ENCODE data around the gene TPP2.

The TPP2 gene

DNA sequence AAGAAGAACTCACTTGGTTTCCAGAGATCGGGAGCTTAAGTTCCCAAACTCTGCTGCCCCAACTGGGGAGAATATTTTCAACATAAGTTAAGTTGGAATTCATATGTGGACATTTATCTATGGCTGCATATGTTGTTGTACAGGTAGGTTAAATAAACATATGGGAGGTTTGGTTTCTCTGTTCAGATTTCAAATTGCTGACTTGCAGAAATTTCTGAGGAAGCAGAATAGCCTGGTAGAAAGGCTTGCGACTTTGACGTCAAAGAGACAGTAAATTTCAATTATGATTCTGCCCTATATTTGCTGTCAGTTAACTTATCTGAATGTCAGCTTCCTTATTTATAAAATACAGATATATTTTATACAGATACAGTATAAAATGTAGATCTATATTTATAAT lies 40.0 kb upstream of the TPP2 start:
- DNase-seq (ENCODE audit: low spot score), result no peak
- no peaks in the 10 kb centered on the region for H3K9me3 ChIP-seq (replicated peaks in 1 of 2; ENCODE audit: control insufficient read depth in 2 of 2, insufficient read depth in 1 of 2, low read depth in 1 of 2, low read length in 2 of 2)
- no peak overlapping the region for H3K23ac ChIP-seq (ENCODE audit: low read depth, low read length, poor library complexity)
- H2AK5ac ChIP-seq (ENCODE audit: low read depth, low read length), result no peak overlapping the region
- no peaks in the 10 kb centered on the region for H3K27me3 ChIP-seq (ENCODE audit: control insufficient read depth in 3 of 3, insufficient read depth in 3 of 3, low read depth in 1 of 3, low read length in 3 of 3)
- no peak overlapping the region for H3K14ac ChIP-seq (ENCODE audit: low read length)
- no peak overlapping the region for H3K27ac ChIP-seq (replicated peaks; ENCODE audit: low read length)
- H3K79me1 ChIP-seq (ENCODE audit: low read depth, low read length), result no peaks in the 10 kb centered on the region
- no peak overlapping the region for H2BK15ac ChIP-seq (ENCODE audit: low read length)
- no peak overlapping the region for H3K4me2 ChIP-seq (ENCODE audit: insufficient read depth, low read length, poor library complexity, severe bottlenecking)
- no peak overlapping the region for H3K4me3 ChIP-seq (ENCODE audit: low read length in 2 of 2)
- WGBS, 2 donors (ENCODE audit: extremely low coverage in 2 of 2, insufficient read length in 2 of 2, insufficient replicate concordance in 1 of 2), result no CpG with 5 or more reads among the region's 3 CpGs
- no peak overlapping the region for H3K9ac ChIP-seq (ENCODE audit: low read depth, low read length, poor library complexity)
- H2AFZ ChIP-seq (ENCODE audit: low read length), result peak overlapping the region; percentile 76
- no peak overlapping the region for H2BK120ac ChIP-seq (ENCODE audit: low read depth, low read length)
- H3K18ac ChIP-seq (ENCODE audit: low read length), result no peak overlapping the region
- no peaks in the 10 kb centered on the region for H3K36me3 ChIP-seq (replicated peaks in 1 of 2; ENCODE audit: control insufficient read depth in 2 of 2, insufficient read depth in 2 of 2, low read length in 2 of 2)
- H2BK5ac ChIP-seq (ENCODE audit: low read length), result no peak overlapping the region
- H3K4ac ChIP-seq (ENCODE audit: low read length), result no peak overlapping the region
- no peak overlapping the region for H4K8ac ChIP-seq (ENCODE audit: low read depth, low read length)
- no peaks in the 10 kb centered on the region for H3K4me1 ChIP-seq (ENCODE audit: control insufficient read depth in 2 of 2, insufficient read depth in 1 of 2, low read depth in 1 of 2, low read length in 2 of 2)
- no peak overlapping the region for H4K91ac ChIP-seq (ENCODE audit: low read depth, low read length, poor library complexity)
- no peak overlapping the region for H2BK12ac ChIP-seq (ENCODE audit: low read length)

- H2BK120ac ChIP-seq (ENCODE audit: low read depth, low read length), result no peak overlapping the region
- H4K8ac ChIP-seq (ENCODE audit: low read depth, low read length), result no peak overlapping the region
- no peak for DNase-seq (ENCODE audit: low spot score)
- H3K27me3 ChIP-seq (ENCODE audit: control insufficient read depth in 3 of 3, insufficient read depth in 3 of 3, low read depth in 1 of 3, low read length in 3 of 3), result no peaks in the 10 kb centered on the region
- no peaks in the 10 kb centered on the region for H3K79me1 ChIP-seq (ENCODE audit: low read depth, low read length)
- no peak overlapping the region for H3K9ac ChIP-seq (ENCODE audit: low read depth, low read length, poor library complexity)
- no peak overlapping the region for H3K23ac ChIP-seq (ENCODE audit: low read depth, low read length, poor library complexity)
- H3K36me3 ChIP-seq (replicated peaks in 1 of 2; ENCODE audit: control insufficient read depth in 2 of 2, insufficient read depth in 2 of 2, low read length in 2 of 2), result no peaks in the 10 kb centered on the region
- no peaks in the 10 kb centered on the region for H3K4me1 ChIP-seq (ENCODE audit: control insufficient read depth in 2 of 2, insufficient read depth in 1 of 2, low read depth in 1 of 2, low read length in 2 of 2)
- H2BK12ac ChIP-seq (ENCODE audit: low read length), result no peak overlapping the region
- H3K4me3 ChIP-seq (ENCODE audit: low read length in 2 of 2), result no peak overlapping the region
- no CpG with 5 or more reads among the region's 2 CpGs for WGBS, 2 donors (ENCODE audit: extremely low coverage in 2 of 2, insufficient read length in 2 of 2, insufficient replicate concordance in 1 of 2)
- H3K18ac ChIP-seq (ENCODE audit: low read length), result no peak overlapping the region
- H2BK5ac ChIP-seq (ENCODE audit: low read length), result no peak overlapping the region
- no peak overlapping the region for H3K4me2 ChIP-seq (ENCODE audit: insufficient read depth, low read length, poor library complexity, severe bottlenecking)
- no peak overlapping the region for H4K91ac ChIP-seq (ENCODE audit: low read depth, low read length, poor library complexity)
- no peak overlapping the region for H3K4ac ChIP-seq (ENCODE audit: low read length)
- no peak overlapping the region for H3K27ac ChIP-seq (replicated peaks; ENCODE audit: low read length)
- no peaks in the 10 kb centered on the region for H3K9me3 ChIP-seq (replicated peaks in 1 of 2; ENCODE audit: control insufficient read depth in 2 of 2, insufficient read depth in 1 of 2, low read depth in 1 of 2, low read length in 2 of 2)
- H2BK15ac ChIP-seq (ENCODE audit: low read length), result no peak overlapping the region
- H2AFZ ChIP-seq (ENCODE audit: low read length), result no peak overlapping the region
- no peak overlapping the region for H2AK5ac ChIP-seq (ENCODE audit: low read depth, low read length)
- no peak overlapping the region for H3K14ac ChIP-seq (ENCODE audit: low read length)
These were observed 38.8 kb upstream of the TPP2 start for GRCh38 chr13:102558029-102558428.

GRCh38 chr13:102561933-102562332 lies 34.9 kb upstream of the TPP2 start:
- no peaks in the 10 kb centered on the region for H3K27me3 ChIP-seq (ENCODE audit: control insufficient read depth in 3 of 3, insufficient read depth in 3 of 3, low read depth in 1 of 3, low read length in 3 of 3)
- H3K4me3 ChIP-seq (ENCODE audit: low read length in 2 of 2), result no peak overlapping the region
- no peak overlapping the region for H2BK12ac ChIP-seq (ENCODE audit: low read length)
- no peak overlapping the region for H3K18ac ChIP-seq (ENCODE audit: low read length)
- no peak overlapping the region for H3K9ac ChIP-seq (ENCODE audit: low read depth, low read length, poor library complexity)
- H3K14ac ChIP-seq (ENCODE audit: low read length), result no peak overlapping the region
- no peaks in the 10 kb centered on the region for H3K36me3 ChIP-seq (replicated peaks in 1 of 2; ENCODE audit: control insufficient read depth in 2 of 2, insufficient read depth in 2 of 2, low read length in 2 of 2)
- no peaks in the 10 kb centered on the region for H3K79me1 ChIP-seq (ENCODE audit: low read depth, low read length)
- H3K9me3 ChIP-seq (replicated peaks in 1 of 2; ENCODE audit: control insufficient read depth in 2 of 2, insufficient read depth in 1 of 2, low read depth in 1 of 2, low read length in 2 of 2), result no peaks in the 10 kb centered on the region
- H3K27ac ChIP-seq (replicated peaks; ENCODE audit: low read length), result no peak overlapping the region
- H3K4me1 ChIP-seq (ENCODE audit: control insufficient read depth in 2 of 2, insufficient read depth in 1 of 2, low read depth in 1 of 2, low read length in 2 of 2), result no peaks in the 10 kb centered on the region
- no peak for DNase-seq (ENCODE audit: low spot score)
- H2AK5ac ChIP-seq (ENCODE audit: low read depth, low read length), result no peak overlapping the region
- no peak overlapping the region for H3K4me2 ChIP-seq (ENCODE audit: insufficient read depth, low read length, poor library complexity, severe bottlenecking)
- H2BK15ac ChIP-seq (ENCODE audit: low read length), result no peak overlapping the region
- H4K91ac ChIP-seq (ENCODE audit: low read depth, low read length, poor library complexity), result no peak overlapping the region
- no peak overlapping the region for H3K23ac ChIP-seq (ENCODE audit: low read depth, low read length, poor library complexity)
- no peak overlapping the region for H2BK120ac ChIP-seq (ENCODE audit: low read depth, low read length)
- no peak overlapping the region for H2AFZ ChIP-seq (ENCODE audit: low read length)
- H2BK5ac ChIP-seq (ENCODE audit: low read length), result no peak overlapping the region
- no peak overlapping the region for H3K4ac ChIP-seq (ENCODE audit: low read length)
- WGBS, 2 donors (ENCODE audit: extremely low coverage in 2 of 2, insufficient read length in 2 of 2, insufficient replicate concordance in 1 of 2), result no CpG with 5 or more reads among the region's 1 CpG
- H4K8ac ChIP-seq (ENCODE audit: low read depth, low read length), result no peak overlapping the region

DNA sequence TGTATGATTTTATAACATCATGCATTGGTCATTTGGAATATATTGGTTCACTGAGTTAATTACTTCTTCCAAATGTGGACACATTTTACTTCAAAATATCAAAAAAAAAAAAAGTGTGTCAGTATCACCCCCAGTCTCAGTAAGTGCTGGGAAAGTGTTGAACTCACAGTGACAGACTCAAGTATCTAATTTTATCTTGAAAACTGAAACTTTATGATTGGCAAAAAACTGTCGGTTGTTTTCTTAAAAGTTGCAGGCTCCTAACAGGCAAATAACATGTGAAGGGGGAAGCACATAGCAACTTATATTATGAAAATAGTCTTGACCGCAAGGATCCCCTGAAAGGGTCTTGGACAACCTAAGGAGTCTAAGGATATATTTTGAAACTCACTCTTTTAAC lies 33.5 kb upstream of the TPP2 start:
- Histone ChIP-seq H3K4me2 (ENCODE audit: insufficient read depth, low read length, poor library complexity, severe bottlenecking) (no peak overlapping the region), H2BK5ac (ENCODE audit: low read length) (no peak overlapping the region), H4K91ac (ENCODE audit: low read depth, low read length, poor library complexity) (no peak overlapping the region), H3K9ac (ENCODE audit: low read depth, low read length, poor library complexity) (no peak overlapping the region), H3K9me3 (replicated peaks in 1 of 2; ENCODE audit: control insufficient read depth in 2 of 2, insufficient read depth in 1 of 2, low read depth in 1 of 2, low read length in 2 of 2) (no peaks in the 10 kb centered on the region), H3K4ac (ENCODE audit: low read length) (no peak overlapping the region), H2BK15ac (ENCODE audit: low read length) (no peak overlapping the region), H3K36me3 (replicated peaks in 1 of 2; ENCODE audit: control insufficient read depth in 2 of 2, insufficient read depth in 2 of 2, low read length in 2 of 2) (no peaks in the 10 kb centered on the region), H2AK5ac (ENCODE audit: low read depth, low read length) (no peak overlapping the region), H3K4me1 (ENCODE audit: control insufficient read depth in 2 of 2, insufficient read depth in 1 of 2, low read depth in 1 of 2, low read length in 2 of 2) (no peaks in the 10 kb centered on the region), H3K27ac (replicated peaks; ENCODE audit: low read length) (no peak overlapping the region), H3K23ac (ENCODE audit: low read depth, low read length, poor library complexity) (no peak overlapping the region), H4K8ac (ENCODE audit: low read depth, low read length) (no peak overlapping the region), H2AFZ (ENCODE audit: low read length) (no peak overlapping the region), H3K18ac (ENCODE audit: low read length) (no peak overlapping the region), H2BK120ac (ENCODE audit: low read depth, low read length) (no peak overlapping the region), H3K14ac (ENCODE audit: low read length) (no peak overlapping the region), H3K79me1 (ENCODE audit: low read depth, low read length) (no peaks in the 10 kb centered on the region), H2BK12ac (ENCODE audit: low read length) (no peak overlapping the region), H3K4me3 (ENCODE audit: low read length in 2 of 2) (no peak overlapping the region), H3K27me3 (ENCODE audit: control insufficient read depth in 3 of 3, insufficient read depth in 3 of 3, low read depth in 1 of 3, low read length in 3 of 3) (no peaks in the 10 kb centered on the region)
- DNase-seq (ENCODE audit: low spot score), result no peak
- no CpG with 5 or more reads among the region's 2 CpGs for WGBS, 2 donors (ENCODE audit: extremely low coverage in 2 of 2, insufficient read length in 2 of 2, insufficient replicate concordance in 1 of 2)

Data from neuronal stem cell (in vitro differentiated cells).